ENCODE measurements around the gene NUP62. TPM values are rescaled to one million over a fixed set of nuclear protein-coding genes. Genes with fewer than 3 reads are reported as not detected.
A peak's percentile ranks its signal among the peaks of the same experiment; 100 is the strongest.

Gene NUP62
- total RNA-seq: 10 to 100 TPM; 36.2 to 67.5 (median 59.5) TPM
- total RNA-seq (2013): 46.0 TPM
- total RNA-seq: 27.3 to 170 (median 51.3) reads per million in 29 experiments

DNA sequence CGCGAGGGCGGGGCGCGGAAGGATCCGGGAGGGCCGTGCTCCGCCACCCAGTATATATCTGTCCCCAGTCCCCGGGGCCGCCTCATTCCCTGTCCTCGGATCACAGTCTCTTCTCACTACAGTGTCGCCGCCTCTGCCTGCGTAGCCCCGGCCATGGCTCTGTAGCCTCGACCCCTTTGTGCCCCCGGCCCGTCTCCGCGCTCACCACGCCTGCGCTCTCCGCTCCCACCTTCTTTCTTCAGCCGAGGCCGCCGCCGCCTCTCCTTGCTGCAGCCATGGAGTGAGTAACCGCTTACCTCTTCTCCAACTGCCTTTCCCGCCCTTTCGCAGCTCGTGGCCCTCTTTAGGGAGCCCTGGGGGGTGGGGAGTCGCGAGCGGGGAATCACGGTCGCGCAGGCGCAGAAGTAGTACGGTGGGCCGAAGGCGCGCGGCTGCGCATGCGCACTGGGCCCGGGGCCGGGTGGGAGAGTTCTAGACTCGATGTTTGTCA, at the start of gene NUP62, which contains the start of gene ATF5:
NUP62 (minus strand) TSS at position 384 of the 490 bp plus-strand sequence. CDS start 19,697 bp downstream, outside the sequence.
ATF5 (plus strand) TSS at position 85 of the 490 bp plus-strand sequence. CDS start 1,646 bp downstream, outside the sequence.
- DNase-seq (peak; percentile 79 to 94 (median 88)), ATAC-seq (replicated peaks in 1 of 4) (peak; percentile 45 to 64 (median 53))
- ChIA-PET CTCF (interaction anchor here (0.6 to 0.8 kb wide), 2 partner anchors 24 to 56 kb away, joined by 3 to 8 read pairs; no protein-coding TSS in a partner anchor), POLR2A (interaction anchor here (0.7 to 1.4 kb wide), 4 partner anchors 32 to 429 kb away, joined by 3 to 9 read pairs (median 5); partner anchors contain the start of genes IL4I1 (in 1 of the 2) and RRAS (in 1 of the 2))
- Mint-ChIP-seq H3K27ac (peak within 1 kb of the TSS; percentile 97 to 98), H3K27me3 (no peaks in the 10 kb centered on the region), H3K36me3 (peaks cover 11% of the 10 kb centered on the region), H3K4me3 (peak within 1 kb of the TSS; percentile 96 to 99 (median 99)), H3K9me3 (no peaks in the 10 kb centered on the region), H3K4me1 (peaks cover 60 to 74% (median 65%) of the 10 kb centered on the region in 3 donors)
- WGBS (ENCODE audit: insufficient coverage): under 1% methylated on average over 41 of the region's 48 CpGs
- Histone ChIP-seq H3K36me3 (ENCODE audit: control insufficient read depth in 2 of 2, extremely low read depth in 1 of 2, insufficient read depth in 1 of 2, low read length in 1 of 2) (peaks cover 12 to 22% of the 10 kb centered on the region in 2 donors), H3K27me3 (replicated peaks in 1 of 2; ENCODE audit: control insufficient read depth in 2 of 2, extremely low read depth in 1 of 2, insufficient read depth in 2 of 2, low read length in 1 of 2) (no peaks in the 10 kb centered on the region), H3K4me3 (ENCODE audit: control insufficient read depth in 1 of 2, extremely low read depth in 1 of 2, low read length in 1 of 2) (peak within 1 kb of the TSS; percentile 81 to 90), H3K4me1 (ENCODE audit: control insufficient read depth in 1 of 2, extremely low read depth in 1 of 2, insufficient read depth in 2 of 2, low read length in 2 of 2) (peaks cover 30 to 78% of the 10 kb centered on the region in 2 experiments), H3K9me3 (no peaks in the 10 kb centered on the region), H3K27ac (ENCODE audit: low read length) (peak within 1 kb of the TSS; percentile 95)

DNA sequence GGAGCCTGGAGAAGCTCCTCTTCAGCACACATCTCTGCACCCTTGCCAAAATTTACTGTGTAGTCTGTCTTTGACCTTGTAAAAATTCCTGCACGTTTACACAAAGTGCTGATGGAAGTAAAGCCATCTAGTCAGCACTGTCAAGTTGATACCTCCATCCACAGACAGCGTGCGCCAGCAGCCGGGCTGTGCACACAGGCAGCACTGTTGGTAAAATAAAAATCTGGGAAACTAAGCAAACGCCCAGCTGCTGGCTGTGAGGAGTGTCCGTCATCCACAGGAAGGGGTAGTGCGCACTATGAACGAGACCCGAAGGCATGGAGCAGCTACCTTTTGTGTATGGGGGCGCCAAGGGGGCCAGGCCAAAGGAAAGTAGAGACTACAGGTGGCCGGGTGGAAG, 49.0 kb upstream of the NUP62 start:
- ATAC-seq (replicated peaks in 1 of 4): no peak
- Mint-ChIP-seq H3K27me3 (no peaks in the 10 kb centered on the region), H3K27ac (no peak overlapping the region), H3K4me1 (peaks cover 0 to 4% (median 2%) of the 10 kb centered on the region in 3 donors), H3K36me3 (peaks cover 25% of the 10 kb centered on the region), H3K9me3 (no peaks in the 10 kb centered on the region), H3K4me3 (no peak overlapping the region)
- Histone ChIP-seq H3K27ac (ENCODE audit: low read length) (no peak overlapping the region), H3K4me3 (ENCODE audit: control insufficient read depth in 1 of 2, extremely low read depth in 1 of 2, low read length in 1 of 2) (no peak overlapping the region), H3K27me3 (replicated peaks in 1 of 2; ENCODE audit: control insufficient read depth in 2 of 2, extremely low read depth in 1 of 2, insufficient read depth in 2 of 2, low read length in 1 of 2) (no peaks in the 10 kb centered on the region), H3K4me1 (ENCODE audit: control insufficient read depth in 1 of 2, extremely low read depth in 1 of 2, insufficient read depth in 2 of 2, low read length in 2 of 2) (peaks cover 0 to 3% of the 10 kb centered on the region in 2 experiments), H3K9me3 (no peaks in the 10 kb centered on the region), H3K36me3 (ENCODE audit: control insufficient read depth in 2 of 2, extremely low read depth in 1 of 2, insufficient read depth in 1 of 2, low read length in 1 of 2) (peaks cover 7 to 63% of the 10 kb centered on the region in 2 donors)
- WGBS (ENCODE audit: insufficient coverage): 94% methylated on average over 8 of the region's 11 CpGs
- POLR2A ChIA-PET: no interaction called here
- CTCF ChIA-PET: no interaction called here
- DNase-seq: no peak

- no peak overlapping the region for H3K4me3 Mint-ChIP-seq
- H3K36me3 Mint-ChIP-seq: peaks cover 25% of the 10 kb centered on the region
- 94% methylated on average over 18 of the region's 18 CpGs for WGBS (ENCODE audit: insufficient coverage)
- Histone ChIP-seq H3K9me3 (no peaks in the 10 kb centered on the region), H3K36me3 (ENCODE audit: control insufficient read depth in 2 of 2, extremely low read depth in 1 of 2, insufficient read depth in 1 of 2, low read length in 1 of 2) (peaks cover 7 to 63% of the 10 kb centered on the region in 2 donors), H3K4me3 (ENCODE audit: control insufficient read depth in 1 of 2, extremely low read depth in 1 of 2, low read length in 1 of 2) (no peak overlapping the region), H3K4me1 (ENCODE audit: control insufficient read depth in 1 of 2, extremely low read depth in 1 of 2, insufficient read depth in 2 of 2, low read length in 2 of 2) (no peaks in the 10 kb centered on the region), H3K27ac (ENCODE audit: low read length) (no peak overlapping the region), H3K27me3 (replicated peaks in 1 of 2; ENCODE audit: control insufficient read depth in 2 of 2, extremely low read depth in 1 of 2, insufficient read depth in 2 of 2, low read length in 1 of 2) (no peaks in the 10 kb centered on the region)
- H3K9me3 Mint-ChIP-seq: no peaks in the 10 kb centered on the region
- no peaks in the 10 kb centered on the region for H3K27me3 Mint-ChIP-seq
- H3K4me1 Mint-ChIP-seq: peaks cover 0 to 4% (median 2%) of the 10 kb centered on the region in 3 donors
- DNase-seq (no peak), ATAC-seq (replicated peaks in 1 of 4) (no peak)
- CTCF ChIA-PET: no interaction called here
- no peak overlapping the region for H3K27ac Mint-ChIP-seq
- POLR2A ChIA-PET: no interaction called here
These were observed 48.6 kb upstream of the NUP62 start for GRCh38 chr19:49977881-49978280.

GRCh38 chr19:49977076-49977475, 47.8 kb upstream of the NUP62 start:
- Mint-ChIP-seq H3K4me3 (no peak overlapping the region), H3K9me3 (no peaks in the 10 kb centered on the region), H3K27ac (no peak overlapping the region), H3K4me1 (no peaks in the 10 kb centered on the region), H3K36me3 (peaks cover 25% of the 10 kb centered on the region), H3K27me3 (no peaks in the 10 kb centered on the region)
- Histone ChIP-seq H3K36me3 (ENCODE audit: control insufficient read depth in 2 of 2, extremely low read depth in 1 of 2, insufficient read depth in 1 of 2, low read length in 1 of 2) (peaks cover 7 to 59% of the 10 kb centered on the region in 2 donors), H3K27ac (ENCODE audit: low read length) (no peak overlapping the region), H3K9me3 (no peaks in the 10 kb centered on the region), H3K27me3 (replicated peaks in 1 of 2; ENCODE audit: control insufficient read depth in 2 of 2, extremely low read depth in 1 of 2, insufficient read depth in 2 of 2, low read length in 1 of 2) (no peaks in the 10 kb centered on the region), H3K4me1 (ENCODE audit: control insufficient read depth in 1 of 2, extremely low read depth in 1 of 2, insufficient read depth in 2 of 2, low read length in 2 of 2) (no peaks in the 10 kb centered on the region), H3K4me3 (ENCODE audit: control insufficient read depth in 1 of 2, extremely low read depth in 1 of 2, low read length in 1 of 2) (no peak overlapping the region)
- DNase-seq (no peak), ATAC-seq (replicated peaks in 1 of 4) (no peak)
- WGBS (ENCODE audit: insufficient coverage): 97% methylated on average over 12 of the region's 13 CpGs
- ChIA-PET POLR2A (no interaction called here), CTCF (no interaction called here)

DNA sequence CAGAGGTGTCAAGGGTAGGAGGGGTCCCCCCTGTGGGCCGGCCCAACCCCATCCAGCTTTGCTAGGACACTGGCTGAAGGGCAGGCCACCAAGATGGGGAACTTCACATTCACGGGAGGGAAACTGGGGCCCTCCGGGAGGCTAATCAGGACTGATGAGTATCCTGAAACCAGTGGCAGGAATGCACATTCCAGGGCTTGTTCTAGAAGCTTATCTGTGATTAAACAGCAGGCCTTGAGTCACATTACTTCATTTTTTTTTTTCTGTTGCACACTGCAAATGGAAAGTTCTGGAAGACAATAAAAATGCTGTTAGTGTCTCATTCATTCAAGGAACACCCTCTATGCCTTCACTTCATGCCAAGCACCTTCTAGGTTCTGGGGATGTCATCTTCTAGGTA, 47.2 kb upstream of the NUP62 start:
- no peaks in the 10 kb centered on the region for H3K4me1 Mint-ChIP-seq
- peaks cover 20% of the 10 kb centered on the region for H3K36me3 Mint-ChIP-seq
- Histone ChIP-seq H3K4me3 (ENCODE audit: control insufficient read depth in 1 of 2, extremely low read depth in 1 of 2, low read length in 1 of 2) (no peak overlapping the region), H3K9me3 (no peaks in the 10 kb centered on the region), H3K27me3 (replicated peaks in 1 of 2; ENCODE audit: control insufficient read depth in 2 of 2, extremely low read depth in 1 of 2, insufficient read depth in 2 of 2, low read length in 1 of 2) (no peaks in the 10 kb centered on the region), H3K36me3 (ENCODE audit: control insufficient read depth in 2 of 2, extremely low read depth in 1 of 2, insufficient read depth in 1 of 2, low read length in 1 of 2) (peaks cover 7 to 55% of the 10 kb centered on the region in 2 donors), H3K27ac (ENCODE audit: low read length) (no peak overlapping the region), H3K4me1 (ENCODE audit: control insufficient read depth in 1 of 2, extremely low read depth in 1 of 2, insufficient read depth in 2 of 2, low read length in 2 of 2) (no peaks in the 10 kb centered on the region)
- no peak for DNase-seq
- POLR2A ChIA-PET: no interaction called here
- H3K4me3 Mint-ChIP-seq: no peak overlapping the region
- CTCF ChIA-PET: no interaction called here
- no peaks in the 10 kb centered on the region for H3K27me3 Mint-ChIP-seq
- 100% methylated on average over 3 of the region's 3 CpGs for WGBS (ENCODE audit: insufficient coverage)
- no peaks in the 10 kb centered on the region for H3K9me3 Mint-ChIP-seq
- no peak for ATAC-seq (replicated peaks in 1 of 4)
- H3K27ac Mint-ChIP-seq: no peak overlapping the region

DNA sequence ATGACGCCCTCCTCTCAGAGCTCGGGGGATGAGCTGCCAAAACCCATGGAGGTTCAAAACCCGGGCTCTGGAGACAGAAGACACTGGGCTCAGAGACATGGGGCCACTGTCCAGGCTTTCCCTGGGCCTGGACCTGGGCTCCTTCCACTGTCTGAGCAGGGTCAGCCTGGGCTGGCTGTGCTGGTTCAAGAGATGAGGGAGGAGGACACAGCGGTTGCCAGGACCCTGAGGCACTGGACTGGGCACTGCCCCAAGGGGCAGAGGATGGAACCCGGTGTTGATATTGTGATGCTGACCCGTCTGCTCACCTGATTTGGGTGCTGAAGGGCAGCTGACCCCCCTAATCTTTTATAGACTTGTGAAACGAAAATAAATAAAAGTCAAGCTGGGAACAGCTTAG, 45.7 kb upstream of the NUP62 start:
- Histone ChIP-seq H3K4me3 (ENCODE audit: control insufficient read depth in 1 of 2, extremely low read depth in 1 of 2, low read length in 1 of 2) (no peak overlapping the region), H3K27ac (ENCODE audit: low read length) (no peak overlapping the region), H3K27me3 (replicated peaks in 1 of 2; ENCODE audit: control insufficient read depth in 2 of 2, extremely low read depth in 1 of 2, insufficient read depth in 2 of 2, low read length in 1 of 2) (no peaks in the 10 kb centered on the region), H3K4me1 (ENCODE audit: control insufficient read depth in 1 of 2, extremely low read depth in 1 of 2, insufficient read depth in 2 of 2, low read length in 2 of 2) (no peaks in the 10 kb centered on the region), H3K36me3 (ENCODE audit: control insufficient read depth in 2 of 2, extremely low read depth in 1 of 2, insufficient read depth in 1 of 2, low read length in 1 of 2) (peaks cover 3 to 45% of the 10 kb centered on the region in 2 donors), H3K9me3 (no peaks in the 10 kb centered on the region)
- no peaks in the 10 kb centered on the region for H3K4me1 Mint-ChIP-seq
- no peak for ATAC-seq (replicated peaks in 1 of 4)
- H3K27me3 Mint-ChIP-seq: no peaks in the 10 kb centered on the region
- POLR2A ChIA-PET: no interaction called here
- DNase-seq: no peak
- 77% methylated on average over 3 of the region's 7 CpGs for WGBS (ENCODE audit: insufficient coverage)
- no peak overlapping the region for H3K4me3 Mint-ChIP-seq
- H3K27ac Mint-ChIP-seq: no peak overlapping the region
- no peaks in the 10 kb centered on the region for H3K9me3 Mint-ChIP-seq
- peaks cover 15% of the 10 kb centered on the region for H3K36me3 Mint-ChIP-seq
- CTCF ChIA-PET: no interaction called here

Data from T-cell (primary cell).